ENCODE measurements around the gene ANKEF1.

Gene ANKEF1

DNA sequence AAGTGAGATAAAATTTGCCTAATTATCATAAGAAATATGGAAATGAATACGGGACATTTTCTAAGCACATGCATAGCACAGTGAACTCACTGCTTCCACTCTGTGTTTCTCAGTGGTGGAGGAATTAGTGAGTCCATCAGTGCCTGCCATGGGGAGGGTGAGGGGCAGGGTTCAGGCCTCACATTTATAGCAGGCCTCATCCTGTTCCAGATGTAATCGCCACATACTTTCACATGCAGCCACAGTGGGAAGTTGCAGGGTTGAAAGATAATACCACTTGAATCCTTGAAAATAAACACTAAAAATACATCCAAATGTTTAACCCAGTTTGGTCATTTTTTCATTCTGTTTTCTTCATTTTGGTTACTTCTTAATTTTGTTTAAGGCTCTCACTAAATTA, 29.9 kb upstream of the ANKEF1 start:
- Histone ChIP-seq H3K36me3 (replicated peaks) (no peaks in the 10 kb centered on the region), H3K27ac (no peak overlapping the region), H3K4me3 (ENCODE audit: low read depth, low read length) (no peak overlapping the region), H3K27me3 (replicated peaks) (no peaks in the 10 kb centered on the region)
- DNase-seq = no peak
- TF ChIP-seq, protein P1, sequence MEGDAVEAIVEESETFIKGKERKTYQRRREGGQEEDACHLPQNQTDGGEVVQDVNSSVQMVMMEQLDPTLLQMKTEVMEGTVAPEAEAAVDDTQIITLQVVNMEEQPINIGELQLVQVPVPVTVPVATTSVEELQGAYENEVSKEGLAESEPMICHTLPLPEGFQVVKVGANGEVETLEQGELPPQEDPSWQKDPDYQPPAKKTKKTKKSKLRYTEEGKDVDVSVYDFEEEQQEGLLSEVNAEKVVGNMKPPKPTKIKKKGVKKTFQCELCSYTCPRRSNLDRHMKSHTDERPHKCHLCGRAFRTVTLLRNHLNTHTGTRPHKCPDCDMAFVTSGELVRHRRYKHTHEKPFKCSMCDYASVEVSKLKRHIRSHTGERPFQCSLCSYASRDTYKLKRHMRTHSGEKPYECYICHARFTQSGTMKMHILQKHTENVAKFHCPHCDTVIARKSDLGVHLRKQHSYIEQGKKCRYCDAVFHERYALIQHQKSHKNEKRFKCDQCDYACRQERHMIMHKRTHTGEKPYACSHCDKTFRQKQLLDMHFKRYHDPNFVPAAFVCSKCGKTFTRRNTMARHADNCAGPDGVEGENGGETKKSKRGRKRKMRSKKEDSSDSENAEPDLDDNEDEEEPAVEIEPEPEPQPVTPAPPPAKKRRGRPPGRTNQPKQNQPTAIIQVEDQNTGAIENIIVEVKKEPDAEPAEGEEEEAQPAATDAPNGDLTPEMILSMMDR (IDR thresholded peaks at IDR 0.05; ENCODE audit: low read depth, low read length, missing control alignments) = no peak
- in situ Hi-C loops (cut with HindIII; ENCODE audit: low pct_ligation_motif_present, low sequenced_read_pairs) = no loop called here

- no peaks in the 10 kb centered on the region for H3K36me3 ChIP-seq (replicated peaks)
- no peak overlapping the region for H3K4me3 ChIP-seq (ENCODE audit: low read depth, low read length)
- in situ Hi-C loops (cut with HindIII; ENCODE audit: low pct_ligation_motif_present, low sequenced_read_pairs) = no loop called here
- TF ChIP-seq, protein P1 (IDR thresholded peaks at IDR 0.05; ENCODE audit: low read depth, low read length, missing control alignments) = no peak
- DNase-seq = no peak
- no peaks in the 10 kb centered on the region for H3K27me3 ChIP-seq (replicated peaks)
- no peak overlapping the region for H3K27ac ChIP-seq
These were observed 28.9 kb upstream of the ANKEF1 start for GRCh38 chr20:10005885-10006284.

- in situ Hi-C loops (cut with HindIII; ENCODE audit: low pct_ligation_motif_present, low sequenced_read_pairs) = no loop called here
- TF ChIP-seq, protein P1 (IDR thresholded peaks at IDR 0.05; ENCODE audit: low read depth, low read length, missing control alignments) = no peak
- DNase-seq = no peak
- Histone ChIP-seq H3K27me3 (replicated peaks) (no peaks in the 10 kb centered on the region), H3K27ac (no peak overlapping the region), H3K36me3 (replicated peaks) (no peaks in the 10 kb centered on the region), H3K4me3 (ENCODE audit: low read depth, low read length) (no peak overlapping the region)
These were observed 28.2 kb upstream of the ANKEF1 start for GRCh38 chr20:10006447-10007090.

DNA sequence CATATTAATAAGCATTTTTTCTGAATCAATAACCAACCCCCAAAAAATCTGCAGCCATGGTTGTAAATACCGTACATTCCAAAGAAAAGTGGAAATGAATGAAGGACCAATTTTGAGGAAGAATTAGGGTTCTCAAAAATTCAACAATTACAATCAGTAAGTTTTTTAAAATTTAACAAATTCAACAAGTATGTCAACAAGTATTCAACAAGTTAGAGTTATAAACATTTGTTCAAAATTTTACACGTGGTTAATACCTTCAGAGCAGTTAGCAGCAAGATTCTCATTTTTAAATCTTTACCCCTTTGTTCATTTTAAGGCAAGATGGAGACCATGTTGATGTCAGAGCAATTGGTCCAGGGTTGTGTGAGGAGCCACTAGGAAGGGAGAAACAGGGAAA, 27.6 kb upstream of the ANKEF1 start:
- Histone ChIP-seq H3K36me3 (replicated peaks) (no peaks in the 10 kb centered on the region), H3K27ac (no peak overlapping the region), H3K27me3 (replicated peaks) (no peaks in the 10 kb centered on the region), H3K4me3 (ENCODE audit: low read depth, low read length) (no peak overlapping the region)
- in situ Hi-C loops (cut with HindIII; ENCODE audit: low pct_ligation_motif_present, low sequenced_read_pairs) = no loop called here
- TF ChIP-seq, protein P1 (IDR thresholded peaks at IDR 0.05; ENCODE audit: low read depth, low read length, missing control alignments) = no peak
- no peak for DNase-seq

DNA sequence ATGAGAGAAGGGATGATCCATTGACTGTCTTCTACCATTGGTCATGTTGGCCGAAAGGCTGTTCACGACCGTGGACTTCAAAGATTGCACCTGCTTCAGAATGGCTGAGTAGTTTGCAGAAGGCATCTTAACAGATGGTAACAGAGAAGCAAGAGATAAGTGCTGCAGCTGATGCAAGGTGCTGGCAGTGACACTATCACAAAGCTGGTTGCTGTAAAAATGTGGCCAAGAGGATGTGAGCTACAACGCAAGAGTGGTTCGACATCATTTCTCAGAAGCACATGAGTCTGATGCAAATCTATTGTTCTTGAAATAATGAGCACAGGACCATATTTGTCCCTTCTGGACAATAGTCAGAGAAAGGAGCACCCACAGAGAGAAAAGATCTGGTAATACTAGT, 27.0 kb upstream of the ANKEF1 start:
- H3K4me3 ChIP-seq (ENCODE audit: low read depth, low read length) = no peak overlapping the region
- no peak overlapping the region for H3K27ac ChIP-seq
- no peaks in the 10 kb centered on the region for H3K36me3 ChIP-seq (replicated peaks)
- H3K27me3 ChIP-seq (replicated peaks) = no peaks in the 10 kb centered on the region
- TF ChIP-seq, protein P1 (IDR thresholded peaks at IDR 0.05; ENCODE audit: low read depth, low read length, missing control alignments) = no peak
- in situ Hi-C loops (cut with HindIII; ENCODE audit: low pct_ligation_motif_present, low sequenced_read_pairs) = no loop called here
- DNase-seq = no peak

DNA sequence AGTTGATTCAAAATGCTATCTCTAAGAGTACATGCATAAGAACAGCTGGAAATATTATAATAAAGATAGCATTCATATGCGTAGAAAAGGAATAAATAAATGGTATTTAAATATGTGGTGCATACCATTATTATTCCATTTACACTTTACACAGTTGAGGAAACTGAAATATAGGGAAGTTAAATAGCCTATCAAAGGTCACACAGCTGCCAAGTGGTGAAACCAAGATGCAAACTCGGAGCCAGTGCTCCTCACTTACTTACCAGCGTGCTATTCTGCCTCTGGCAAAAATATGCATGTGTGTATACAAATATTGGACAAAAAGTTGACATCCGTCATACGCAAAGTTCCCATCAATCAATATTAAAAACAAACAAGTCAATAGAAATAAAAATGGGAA, 22.3 kb upstream of the ANKEF1 start:
- in situ Hi-C loops (cut with HindIII; ENCODE audit: low pct_ligation_motif_present, low sequenced_read_pairs) = no loop called here
- Histone ChIP-seq H3K4me3 (ENCODE audit: low read depth, low read length) (no peak overlapping the region), H3K27ac (no peak overlapping the region), H3K36me3 (replicated peaks) (no peaks in the 10 kb centered on the region), H3K27me3 (replicated peaks) (no peaks in the 10 kb centered on the region)
- TF ChIP-seq, protein P1 (IDR thresholded peaks at IDR 0.05; ENCODE audit: low read depth, low read length, missing control alignments) = no peak
- DNase-seq = no peak
